ENCODE results near the gene PABPN1L.

PABPN1L gene

GRCh38 chr16:88875703-88876234 lies 9.3 kb upstream of the PABPN1L start:
- intact Hi-C loops (cut with DNase I): no loop called here
- no peak for DNase-seq

- no peak for DNase-seq
- intact Hi-C loops (cut with DNase I): no loop called here
Observed at GRCh38 chr16:88874938-88875599, 8.6 kb upstream of the PABPN1L start.

GRCh38 chr16:88872650-88873331 lies 6.3 kb upstream of the PABPN1L start:
- intact Hi-C loops (cut with DNase I): no loop called here
- DNase-seq: no peak

GRCh38 chr16:88871730-88872416 lies 5.4 kb upstream of the PABPN1L start:
- DNase-seq: no peak
- intact Hi-C loops (cut with DNase I): no loop called here

GRCh38 chr16:88871349-88871702 lies 4.9 kb upstream of the PABPN1L start:
- intact Hi-C loops (cut with DNase I): no loop called here

GRCh38 chr16:88870608-88871348 lies 4.3 kb upstream of the PABPN1L start:
- no peak for DNase-seq
- intact Hi-C loops (cut with DNase I): no loop called here

More at GRCh38 chr16:88871349-88871702, 4.9 kb upstream of the PABPN1L start:
- no peak for DNase-seq

GRCh38 chr16:88869673-88869980 lies 3.2 kb upstream of the PABPN1L start:
- intact Hi-C loops (cut with DNase I): no loop called here
- no peak for DNase-seq

- intact Hi-C loops (cut with DNase I): no loop called here
- DNase-seq: no peak
Observed at GRCh38 chr16:88868974-88869672, 2.7 kb upstream of the PABPN1L start.

GRCh38 chr16:88867581-88868246 lies 1.3 kb upstream of the PABPN1L start:
- intact Hi-C loops (cut with DNase I): no loop called here
- no peak for DNase-seq

GRCh38 chr16:88865742-88866141 lies 718 bp downstream of the PABPN1L start:
- intact Hi-C loops (cut with DNase I): no loop called here
- DNase-seq: no peak

GRCh38 chr16:88865310-88865709 lies 1.1 kb downstream of the PABPN1L start:
- no peak for DNase-seq
- intact Hi-C loops (cut with DNase I): no loop called here

- intact Hi-C loops (cut with DNase I): no loop called here
- DNase-seq: no peak
Observed at GRCh38 chr16:88864521-88864920, 1.9 kb downstream of the PABPN1L start.

- DNase-seq: no peak
- intact Hi-C loops (cut with DNase I): no loop called here
Observed at GRCh38 chr16:88864099-88864498, 2.4 kb downstream of the PABPN1L start.

- DNase-seq: no peak
- intact Hi-C loops (cut with DNase I): no loop called here
Observed at GRCh38 chr16:88863426-88863825, 3.0 kb downstream of the PABPN1L start.

GRCh38 chr16:88862968-88863367 lies 3.5 kb downstream of the PABPN1L start:
- intact Hi-C loops (cut with DNase I): no loop called here
- no peak for DNase-seq

- no peak for DNase-seq
- intact Hi-C loops (cut with DNase I): no loop called here
Observed at GRCh38 chr16:88861359-88861758, 5.1 kb downstream of the PABPN1L start.

- DNase-seq: no peak
- intact Hi-C loops (cut with DNase I): loop anchor here (5.0 kb wide), 1 partner anchor 47 kb away; the partner anchor contains the start of gene APRT
Observed at GRCh38 chr16:88859381-88860091, 6.9 kb downstream of the PABPN1L start.
